GM13977 (cell line): ENCODE results near the gene PLEKHF1.
A peak's percentile ranks its signal among the peaks of the same experiment; 100 is the strongest.

Source experiments
- DNase-seq: peaks from one replicate; pipeline ENCODE4 v3.0.0; 2012; ENCODE audit warnings: low spot score
- CTCF ChIP-seq: IDR thresholded peaks from 2 replicates; pipeline ENCODE4 v1.5.1; 2012; ENCODE audit warnings: mild to moderate bottlenecking, control low read depth; ENCODE audit not compliant: insufficient read depth; ENCODE audit errors: extremely low read depth, missing control alignments
- in situ Hi-C: fragments of 300-500 bp; cut with MboI; formaldehyde crosslinking; loops from one replicate; pipeline ENCODE4 v1.12.0; 2022; ENCODE audit warnings: low sequenced_read_pairs, low pct_unique_long_range_greater_than_20kb, mixed read lengths, inconsistent platforms; ENCODE audit not compliant: unreplicated experiment

PLEKHF1 gene

GRCh38 chr19:29685326-29685725 is 20.1 kb downstream of the PLEKHF1 start:
- no peak for TF ChIP-seq CTCF
- in situ Hi-C loops, result no loop called here
- DNase-seq, result no peak

- TF ChIP-seq CTCF, result no peak
- in situ Hi-C loops, result no loop called here
- no peak for DNase-seq
Measured at GRCh38 chr19:29686285-29686805, 21.1 kb downstream of the PLEKHF1 start.

GRCh38 chr19:29687244-29687896 is 22.1 kb downstream of the PLEKHF1 start:
- in situ Hi-C loops, result no loop called here
- DNase-seq, result no peak
- TF ChIP-seq CTCF, result no peak

- in situ Hi-C loops, result no loop called here
- DNase-seq, result no peak
- TF ChIP-seq CTCF, result no peak
Measured at GRCh38 chr19:29687897-29688728, 22.9 kb downstream of the PLEKHF1 start.

- in situ Hi-C loops, result no loop called here
- DNase-seq, result no peak
- TF ChIP-seq CTCF, result peak; percentile 60
Measured at GRCh38 chr19:29690842-29691241, 25.6 kb downstream of the PLEKHF1 start.

- no peak for DNase-seq
- TF ChIP-seq CTCF, result no peak
- in situ Hi-C loops, result no loop called here
Measured at GRCh38 chr19:29694161-29694560, 28.9 kb downstream of the PLEKHF1 start.
